ENCODE measurements around the gene MAP3K20.

Gene MAP3K20

DNA sequence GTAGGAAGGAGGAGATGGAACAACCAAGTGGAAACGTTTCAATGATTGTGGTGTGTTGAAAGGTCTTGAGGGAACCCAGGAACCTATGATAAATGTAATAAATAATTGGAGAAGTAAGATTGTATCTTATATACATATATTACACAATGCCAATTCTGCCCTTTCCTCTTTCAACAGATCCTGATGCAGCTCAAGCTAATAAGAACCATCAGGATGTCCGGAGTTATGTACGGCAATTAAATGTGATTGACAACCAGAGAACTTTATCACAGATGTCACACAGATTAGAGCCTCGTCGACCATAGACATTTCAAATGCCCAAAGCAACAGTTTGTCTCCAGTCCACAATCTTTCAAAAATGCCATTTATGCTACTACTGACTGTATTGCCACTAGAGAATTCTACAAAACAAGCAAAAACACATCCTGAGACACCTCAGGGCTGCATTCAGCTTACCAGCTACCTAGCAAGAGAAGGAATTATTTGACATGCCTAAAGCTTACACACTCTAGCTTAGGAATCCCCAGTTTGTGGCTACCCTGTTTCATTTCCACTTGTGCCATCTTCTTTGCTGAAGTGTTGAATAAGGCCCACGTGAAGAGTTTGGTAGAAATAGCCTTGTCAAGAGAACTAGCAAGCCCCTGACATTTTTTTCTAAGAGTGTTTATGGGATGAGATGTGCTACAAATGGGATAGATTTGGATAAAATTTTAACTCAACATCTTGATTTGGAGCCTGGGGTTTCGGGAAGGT, 24.0 kb upstream of the MAP3K20 start:
- DNase-seq, result no peak

DNA sequence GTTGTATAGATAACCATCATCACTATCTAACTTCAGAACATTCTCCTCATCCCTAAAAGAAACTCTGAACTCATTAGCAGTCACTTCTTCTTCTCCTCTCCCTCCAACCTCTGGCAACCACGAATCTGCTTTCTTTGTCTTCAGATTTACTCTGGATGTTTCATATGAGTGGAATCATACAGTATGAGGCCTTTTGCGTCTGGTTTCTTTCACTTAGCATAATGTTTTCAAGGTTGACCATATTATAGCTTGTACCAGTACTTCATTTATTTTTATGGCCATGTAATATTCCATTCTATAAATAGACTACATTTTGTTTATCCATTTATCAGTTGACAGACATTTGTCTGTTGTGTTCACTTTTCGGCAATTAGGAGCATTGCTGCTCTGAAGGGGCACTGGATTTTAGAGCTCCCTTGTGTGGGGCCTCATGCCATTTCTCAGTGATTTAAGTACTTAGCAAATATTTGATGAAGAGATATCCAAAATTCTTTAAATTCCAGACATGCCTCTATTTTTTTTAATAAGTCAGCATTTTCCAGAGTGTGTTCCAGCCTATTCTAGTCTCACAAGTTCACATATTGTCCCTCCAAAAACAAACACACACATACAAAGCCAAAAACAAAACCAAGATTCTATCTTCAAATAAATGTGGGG, 22.5 kb upstream of the MAP3K20 start:
- DNase-seq, result no peak

DNA sequence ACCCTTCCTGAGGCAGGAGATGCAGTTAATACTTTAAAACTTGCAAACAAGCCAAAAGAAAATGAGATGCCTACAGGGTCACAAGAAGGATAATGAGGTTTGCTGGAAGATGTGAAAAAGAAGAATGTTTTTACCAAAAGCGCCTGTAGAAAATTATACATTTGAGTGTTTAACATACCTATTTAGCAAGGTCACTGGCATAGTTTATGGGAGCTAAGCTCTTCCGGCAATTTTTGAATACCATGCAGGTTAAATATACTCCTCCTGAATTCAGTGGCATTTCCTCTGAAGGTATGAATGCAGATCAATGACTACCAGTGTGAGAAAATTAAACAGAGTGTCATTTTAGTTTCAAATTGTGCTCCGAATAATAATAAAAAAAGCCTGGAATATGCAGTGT, 21.2 kb upstream of the MAP3K20 start:
- no peak for DNase-seq

DNA sequence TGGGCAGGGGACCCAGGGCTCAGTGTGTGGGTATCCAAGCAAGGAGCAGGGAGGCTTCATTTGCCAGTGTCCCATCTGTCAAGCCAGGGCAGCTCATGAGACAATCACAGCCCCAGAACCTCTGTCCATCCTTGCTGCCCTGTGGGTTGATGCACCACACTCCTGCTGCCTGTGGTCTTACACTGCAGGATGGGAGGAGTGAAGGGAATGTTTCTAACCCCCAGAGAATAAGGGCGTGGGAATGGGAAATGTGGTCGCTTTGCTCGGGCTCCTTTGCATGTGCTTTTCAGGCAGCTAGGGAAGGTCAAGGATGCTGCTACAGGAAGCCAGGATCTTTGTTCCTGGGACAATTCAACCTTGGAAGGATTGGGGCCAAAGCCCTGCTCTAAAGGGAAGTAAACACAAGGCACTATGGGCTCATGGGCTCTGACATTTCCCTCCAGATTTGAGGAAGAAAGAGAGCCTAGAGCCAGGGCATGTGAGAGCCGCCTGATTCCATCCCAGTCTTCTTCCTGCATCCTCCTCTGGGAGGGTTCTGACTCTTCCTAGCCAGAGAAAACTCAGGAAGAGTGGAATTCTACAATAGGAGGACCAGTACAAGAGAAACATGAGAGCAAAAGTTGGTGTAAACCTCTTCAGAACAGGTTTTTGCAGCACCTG, 18.8 kb upstream of the MAP3K20 start:
- DNase-seq, result no peak

DNA sequence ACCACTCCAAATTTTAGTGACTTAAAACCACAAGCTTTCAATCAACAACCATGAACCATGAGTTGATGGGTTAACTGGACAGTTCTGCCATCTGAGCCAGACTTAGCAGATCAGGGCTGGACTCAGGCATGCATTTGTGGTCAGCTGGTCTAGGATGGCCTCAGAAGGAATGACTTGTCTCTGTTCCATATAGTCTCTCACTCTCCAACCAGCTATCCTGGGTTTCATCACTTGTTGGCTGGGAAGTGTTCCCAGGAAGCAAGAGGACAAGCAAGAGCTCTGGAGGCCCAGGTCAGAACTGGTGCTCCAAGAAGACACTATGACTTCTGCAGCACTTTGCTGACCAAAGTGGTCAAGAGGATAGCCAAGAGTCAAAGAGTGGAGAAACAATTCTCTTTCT, 17.5 kb upstream of the MAP3K20 start:
- DNase-seq, result no peak

DNA sequence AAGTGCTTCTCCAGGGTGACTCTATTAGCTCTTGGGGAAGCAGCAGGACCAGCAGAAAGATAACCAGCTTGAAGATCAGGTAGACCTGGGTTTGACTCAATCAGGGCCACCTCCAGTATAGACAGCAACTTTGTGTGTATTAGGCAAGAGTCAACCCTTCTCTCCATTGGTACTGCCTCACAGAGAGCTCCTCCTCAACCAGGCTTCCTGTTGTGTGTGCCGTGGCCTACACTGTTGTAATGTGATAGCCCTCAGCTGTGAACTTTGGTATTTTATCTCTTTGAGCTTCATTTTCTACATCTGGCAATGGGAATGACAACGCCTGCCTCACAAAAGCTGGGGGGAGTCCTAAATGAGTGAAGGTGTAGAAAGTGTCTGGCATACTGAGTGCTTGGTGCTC, 17.0 kb upstream of the MAP3K20 start:
- no peak for DNase-seq

DNA sequence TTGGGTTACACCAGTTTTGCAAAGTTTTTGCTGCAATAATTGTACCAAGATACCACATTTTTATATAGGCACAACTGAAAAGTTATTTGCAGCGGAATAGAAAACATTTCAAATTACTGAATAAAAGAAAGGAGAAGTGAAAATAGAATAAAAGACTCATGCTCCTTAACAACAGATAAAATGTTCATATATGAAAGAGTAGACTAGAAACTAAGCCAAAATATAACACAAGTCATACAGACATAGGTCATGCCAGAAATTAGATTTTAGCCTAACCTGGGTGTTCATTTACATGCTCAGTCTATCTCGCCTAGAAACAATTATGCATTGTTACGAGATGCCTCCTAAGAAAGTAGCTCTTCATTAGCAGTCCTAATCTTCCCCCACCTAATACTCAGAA, 16.4 kb upstream of the MAP3K20 start:
- DNase-seq, result no peak

DNA sequence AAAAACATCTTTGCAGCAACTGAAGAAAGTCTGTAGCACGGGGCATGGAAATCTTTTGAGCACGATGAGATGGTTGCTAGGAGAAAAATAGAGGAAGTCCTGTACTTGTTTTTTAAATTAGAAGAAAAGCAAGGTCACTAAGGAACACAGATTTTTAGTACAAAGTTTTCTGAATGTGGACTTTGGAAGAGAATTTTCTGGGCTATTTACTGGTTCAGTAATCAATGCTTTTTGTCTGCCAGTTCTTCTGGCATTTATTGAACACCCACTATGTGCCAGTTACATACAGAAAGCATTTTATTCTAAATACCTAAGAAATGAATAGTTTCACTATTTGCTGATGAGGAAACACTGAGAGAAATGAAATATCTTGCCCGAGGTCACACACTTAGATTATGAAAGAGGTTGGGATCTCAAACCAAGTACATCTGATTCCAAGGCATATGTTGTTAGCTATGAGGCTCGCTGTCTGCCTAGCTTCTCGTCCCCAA, 15.6 kb upstream of the MAP3K20 start:
- no peak for DNase-seq

DNA sequence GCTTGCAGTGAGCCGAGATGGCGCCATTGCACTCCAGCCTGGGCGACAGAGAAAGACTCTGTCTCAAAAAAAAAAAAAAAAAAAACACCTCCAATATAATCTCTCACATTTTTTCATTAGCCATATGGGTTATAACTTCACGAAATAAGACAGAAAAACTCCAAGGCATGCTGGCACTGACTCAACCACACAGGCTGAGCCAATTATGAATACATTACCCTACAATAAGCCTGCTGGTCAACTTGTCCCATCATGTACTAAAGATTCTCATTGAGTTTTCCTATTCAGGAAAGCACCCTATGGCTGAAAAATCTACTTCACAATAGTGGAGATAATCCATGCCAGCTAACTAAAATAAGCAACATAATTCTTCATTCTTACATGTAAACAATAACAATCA, 12.8 kb upstream of the MAP3K20 start:
- DNase-seq, result no peak

DNA sequence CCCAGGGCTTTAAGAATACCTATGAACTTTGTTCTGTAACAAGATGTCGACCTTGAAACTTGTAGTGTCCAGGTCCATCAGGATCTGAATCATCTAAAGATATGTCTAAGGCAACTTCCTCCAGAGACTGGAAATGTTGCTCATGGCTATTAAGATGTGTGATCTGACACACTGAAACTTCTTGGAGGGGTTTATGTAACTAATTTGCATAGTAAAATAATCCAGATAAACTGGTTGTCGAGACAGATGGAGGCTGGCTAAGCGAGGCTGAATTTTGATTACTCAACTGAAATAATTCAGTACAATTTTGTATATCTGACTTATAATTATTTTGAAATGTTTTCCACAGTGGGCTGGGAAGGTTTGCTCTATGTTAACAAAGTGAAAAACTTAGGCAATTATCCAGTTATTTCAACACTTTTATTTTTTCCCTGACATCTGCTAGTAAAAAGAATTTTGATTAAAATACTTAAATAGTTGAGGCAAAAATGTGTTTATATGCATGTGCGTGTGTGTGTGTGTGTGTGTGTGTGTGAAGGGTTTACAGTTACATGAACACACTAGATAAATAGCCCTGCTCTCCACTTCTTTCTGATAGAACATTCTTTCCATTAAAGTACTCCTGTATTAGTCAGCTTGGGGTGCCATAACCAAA, 11.4 kb upstream of the MAP3K20 start:
- no peak for DNase-seq

DNA sequence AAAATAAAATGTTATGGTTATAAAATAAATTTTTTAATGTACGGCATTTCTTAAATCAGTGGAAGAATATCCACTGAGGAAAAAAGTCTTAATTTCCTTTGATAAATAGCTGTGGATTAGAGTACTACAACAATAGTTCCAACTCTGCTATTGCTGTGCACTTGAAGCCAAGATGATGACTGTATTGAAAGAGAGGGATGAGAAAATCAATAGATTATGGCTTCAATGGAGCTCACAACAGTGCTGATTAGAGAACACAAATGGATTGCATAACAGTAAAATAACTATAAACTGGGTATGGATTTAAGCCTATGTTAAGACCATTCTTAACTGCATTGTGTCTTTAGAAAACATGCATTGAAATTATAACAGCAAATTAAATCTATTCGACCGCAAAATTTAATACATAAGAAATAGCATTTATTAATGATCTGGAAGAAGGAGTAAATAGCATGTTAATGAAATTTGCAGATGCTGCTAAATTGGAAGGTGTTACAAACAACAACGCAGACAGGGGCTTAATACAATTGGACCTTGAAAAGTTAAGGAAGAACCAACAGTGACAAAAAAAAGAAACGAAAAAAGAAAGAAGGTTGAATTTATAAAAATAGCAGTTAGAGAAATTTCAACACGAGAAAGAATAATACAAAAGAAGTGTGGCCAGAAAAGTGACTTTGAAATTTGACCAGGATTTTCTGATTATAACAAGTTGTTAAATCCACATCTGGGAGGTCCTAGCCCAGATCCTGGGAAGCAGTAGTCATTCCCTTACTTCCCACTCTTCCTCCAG, 8.6 kb upstream of the MAP3K20 start:
- DNase-seq, result no peak

DNA sequence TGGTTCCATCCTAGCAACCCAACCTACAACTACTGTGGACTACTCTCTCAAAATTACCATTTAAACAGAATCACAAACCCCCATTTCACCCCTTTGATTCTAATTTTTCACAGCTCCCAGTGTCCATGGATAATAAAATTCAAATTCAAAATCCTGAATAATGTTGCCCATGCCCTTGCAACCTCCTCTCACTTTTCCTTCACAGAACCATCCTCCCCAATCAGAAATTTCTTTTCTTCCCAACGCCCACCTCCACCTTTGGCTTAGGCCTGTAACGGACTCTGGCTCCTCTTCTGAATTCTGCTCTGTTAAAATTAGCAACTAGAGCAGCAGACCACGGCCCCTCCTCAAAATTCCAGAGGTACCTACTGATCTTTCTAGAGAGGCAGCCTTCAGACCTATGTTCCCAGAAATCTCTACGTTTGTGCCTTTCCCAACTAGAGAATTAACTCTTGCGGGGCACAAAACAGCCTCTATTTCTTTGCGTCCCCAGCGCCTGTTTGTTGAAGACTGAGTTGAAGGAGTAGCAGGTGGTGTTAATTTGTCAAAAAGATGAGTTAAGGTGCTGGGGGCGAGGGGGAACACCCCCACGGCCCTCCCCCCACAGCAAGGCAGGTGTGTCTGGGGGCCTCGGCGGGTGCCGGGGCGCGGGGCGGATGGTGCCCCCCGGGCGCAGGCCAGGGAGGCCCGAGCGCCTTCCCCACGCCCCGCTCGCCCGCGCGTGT, 428 bp upstream of the MAP3K20 start:
- no peak for DNase-seq

DNA sequence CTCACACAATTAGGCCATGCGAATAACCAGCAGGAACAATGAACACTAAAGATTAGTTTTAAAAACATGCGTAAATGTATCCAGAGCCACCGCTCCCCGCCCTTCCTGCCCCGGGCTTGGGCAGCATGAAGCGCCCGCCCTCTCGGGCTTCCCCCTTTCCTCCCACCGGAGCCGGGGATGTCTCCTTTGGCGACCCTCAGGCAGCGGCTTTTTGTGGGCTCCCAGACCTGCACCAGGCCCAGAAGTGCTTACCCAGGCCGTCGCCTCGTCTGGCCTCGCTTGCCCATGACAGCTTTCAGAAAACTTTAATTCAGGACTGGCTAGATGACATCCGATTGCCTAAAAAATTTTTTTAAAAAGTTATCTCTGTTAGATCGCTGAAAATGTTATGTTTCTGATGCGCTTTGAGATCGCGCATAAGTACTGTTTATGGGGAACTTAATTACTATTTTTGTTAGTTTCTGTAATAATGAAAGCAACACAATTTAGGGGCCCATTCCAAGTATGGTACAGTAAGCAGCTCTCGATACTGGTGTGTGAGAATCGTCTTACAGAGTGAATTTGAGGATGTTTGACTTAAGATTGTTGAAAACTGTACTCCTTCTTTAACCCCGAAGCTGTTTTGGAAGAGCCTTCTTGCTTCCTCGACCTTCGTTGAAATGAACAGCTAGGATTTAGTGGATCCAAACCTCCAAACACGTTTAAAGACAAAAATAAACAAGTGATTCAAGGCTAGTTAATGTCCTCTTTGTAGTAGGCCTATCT, 1.1 kb downstream of the MAP3K20 start:
- DNase-seq, result no peak

DNA sequence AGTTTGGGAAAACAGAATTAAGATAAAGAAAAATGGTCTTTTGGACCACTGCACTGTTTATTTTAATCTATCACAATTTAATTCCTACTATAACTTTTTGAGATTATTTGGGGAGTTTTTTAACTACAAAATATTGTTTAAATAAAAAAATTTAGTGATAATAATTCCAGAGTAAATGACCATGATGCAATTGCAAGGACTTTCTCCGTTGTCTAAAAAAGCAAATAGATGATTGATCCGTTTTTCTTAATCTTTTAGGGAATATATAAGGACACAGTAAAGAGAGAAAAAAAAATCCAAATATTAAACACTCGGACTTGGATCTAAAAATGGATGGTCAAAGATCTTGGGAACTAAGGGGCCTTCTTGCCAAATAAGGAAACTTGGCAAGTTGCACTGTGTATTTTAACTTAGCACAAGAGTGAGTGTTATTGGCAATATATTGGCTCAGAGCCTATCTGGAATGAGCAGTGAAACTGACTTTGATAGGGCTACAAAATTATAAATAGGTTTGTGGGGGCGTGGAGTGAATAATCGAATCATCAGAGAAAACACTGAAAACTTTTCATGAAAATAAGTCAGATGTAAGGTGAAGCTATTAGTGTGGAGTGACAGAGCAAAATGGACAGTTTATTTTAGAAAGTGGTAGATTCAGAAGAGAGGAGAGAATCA, 2.0 kb downstream of the MAP3K20 start:
- no peak for DNase-seq

DNA sequence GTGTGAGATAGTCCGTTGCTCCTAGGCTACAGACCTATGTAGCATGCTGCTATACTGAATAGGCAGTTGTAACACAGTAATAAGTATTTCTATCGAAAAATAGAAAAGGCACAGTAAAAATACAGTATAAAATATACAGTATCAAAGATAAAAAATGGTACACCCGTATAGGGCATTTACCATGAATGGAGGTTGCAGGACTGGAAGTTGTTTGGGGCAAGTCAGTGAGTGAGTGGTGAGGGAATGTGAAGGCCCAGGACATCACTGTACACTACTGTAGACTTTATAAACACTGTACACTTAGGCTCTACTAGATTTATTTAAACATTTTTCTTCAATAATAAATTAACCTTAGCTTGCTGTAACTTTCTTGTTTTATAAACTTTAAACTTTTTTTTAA, 3.5 kb downstream of the MAP3K20 start:
- DNase-seq, result no peak

DNA sequence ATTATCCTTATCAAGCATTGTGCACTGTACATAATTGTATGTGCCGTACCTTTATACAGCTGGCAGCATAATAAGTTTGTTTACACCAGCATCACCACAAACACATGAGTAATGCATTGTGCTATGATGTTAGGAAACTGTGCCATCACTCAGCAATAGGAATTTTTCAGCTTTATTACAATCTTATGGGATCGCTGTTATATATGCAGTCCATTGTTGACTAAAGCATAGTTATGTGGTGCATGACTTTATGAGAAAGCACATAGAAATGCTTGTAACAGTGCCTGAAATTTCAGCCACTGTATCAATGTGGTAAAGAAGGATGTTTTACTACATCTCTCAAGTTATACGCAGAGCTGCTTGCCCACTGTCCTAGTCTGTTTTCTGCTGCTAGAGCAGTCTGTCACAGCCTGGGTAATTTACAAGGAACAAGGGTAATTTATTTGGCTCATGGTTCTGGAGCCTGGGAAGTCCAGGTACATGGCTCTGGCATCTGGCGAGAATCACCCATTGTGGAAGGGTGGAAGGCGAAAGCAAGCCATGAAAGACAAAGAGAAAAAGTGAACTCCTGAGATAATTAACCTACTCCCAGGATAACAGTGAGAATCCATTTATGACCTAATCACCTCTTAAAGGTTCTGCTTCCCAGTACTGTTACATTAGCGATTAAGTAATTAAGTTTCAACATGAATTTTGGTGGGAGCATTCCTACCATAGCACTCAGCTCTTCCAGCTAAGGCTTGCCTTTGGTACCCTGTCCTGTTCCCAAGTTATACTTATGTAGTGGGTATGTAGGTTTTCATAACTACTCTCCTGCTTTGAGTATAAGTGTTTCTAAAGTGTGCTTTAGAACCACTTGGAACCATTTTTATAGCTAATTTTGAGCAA, 4.6 kb downstream of the MAP3K20 start:
- DNase-seq, result no peak

DNA sequence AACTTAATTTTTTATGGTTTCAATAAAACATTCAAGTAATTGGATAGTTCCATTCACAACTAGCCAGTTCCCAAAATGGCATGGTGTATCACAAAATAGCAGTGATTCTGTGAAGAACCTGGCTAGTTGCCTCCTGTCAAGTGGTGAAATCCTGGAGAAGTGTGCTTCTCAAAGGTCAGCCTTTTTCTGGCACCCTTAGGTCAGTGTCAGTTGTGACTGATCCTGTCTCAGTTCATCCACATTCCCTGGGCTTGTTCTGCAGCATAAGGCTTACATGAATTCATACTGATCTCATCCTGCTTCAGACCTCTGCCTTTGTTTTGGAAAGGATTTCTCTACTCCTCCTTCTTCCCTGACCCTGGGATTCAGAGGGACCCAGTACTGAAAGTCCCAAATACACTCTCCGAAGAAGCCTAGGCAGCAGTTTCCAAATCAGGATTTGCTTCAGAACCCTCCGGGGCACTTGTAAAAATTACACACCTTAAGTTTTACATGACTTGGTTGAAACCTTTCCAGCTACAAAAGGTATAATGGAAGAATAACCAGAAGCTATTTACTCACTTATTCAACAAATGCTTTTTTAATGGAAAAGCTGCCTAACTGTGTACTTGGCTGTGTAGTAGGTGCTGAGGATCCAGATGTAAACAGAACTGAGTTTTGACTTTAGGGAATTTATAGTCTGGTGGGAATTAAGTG, 11.0 kb downstream of the MAP3K20 start:
- no peak for DNase-seq

DNA sequence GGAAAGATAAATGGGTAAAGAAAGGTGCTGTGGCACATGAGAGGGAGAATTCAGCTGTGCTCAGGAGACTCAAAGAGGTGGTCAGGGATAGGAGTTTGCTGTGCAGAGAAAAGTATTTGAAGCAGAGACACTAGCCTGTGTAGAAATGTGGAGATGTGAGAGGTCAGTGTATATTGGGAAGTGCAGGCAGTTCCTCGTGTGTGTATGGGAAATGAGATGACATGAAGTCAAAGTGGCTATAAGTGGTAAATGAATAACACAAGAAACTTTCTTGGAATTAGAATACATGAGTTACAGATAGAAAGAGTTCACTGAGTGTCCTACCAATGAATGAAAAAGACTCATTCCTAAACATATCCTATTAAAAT, 11.6 kb downstream of the MAP3K20 start:
- no peak for DNase-seq
